Large intestine (tissue), 3 donors: ENCODE measurements around the gene OR8D1. TPM values are rescaled to one million over a fixed set of nuclear protein-coding genes. Genes with fewer than 3 reads are reported as not detected.
"Not testable (repeated sequence)": the region's sequence is repeated elsewhere in the genome, so short reads cannot be mapped to it uniquely, and the experiment has no call there.

Experiments used
- DNase-seq, 2 donors: peaks; one replicate each; pipeline versions ENCODE4 v3.0.0 to v3.0.0-alpha.2; 2013
- H3K27ac ChIP-seq: one replicate; pipeline ENCODE4 v1.5.1; 2013; ENCODE audit warnings: low read length
- H3K27me3 ChIP-seq: 2 replicates; pipeline ENCODE4 v1.6.1; 2013; ENCODE audit warnings: low read length; ENCODE audit not compliant: control insufficient read depth, insufficient read depth
- H3K36me3 ChIP-seq: 2 replicates; pipeline ENCODE4 v1.6.1; 2013; ENCODE audit warnings: low read length; ENCODE audit not compliant: control insufficient read depth, insufficient read depth
- H3K4me1 ChIP-seq: one replicate; pipeline ENCODE4 v1.6.1; 2013; ENCODE audit warnings: low read length; ENCODE audit not compliant: control insufficient read depth, insufficient read depth
- H3K4me3 ChIP-seq: one replicate; pipeline ENCODE4 v1.5.1; 2013; ENCODE audit warnings: low read length
- H3K9me3 ChIP-seq: one replicate; pipeline ENCODE4 v1.6.1; 2013; ENCODE audit warnings: mild to moderate bottlenecking, low read depth, low read length, moderate library complexity; ENCODE audit not compliant: control insufficient read depth
- WGBS: methylation state at CpG from one replicate; pipeline ENCODE4 v1.1.5; 2013; ENCODE audit warnings: low lambda C conversion rate; ENCODE audit not compliant: insufficient coverage; 5-methylcytosine and 5-hydroxymethylcytosine counted together
- polyA plus RNA-seq: library from polyadenylated mRNA; unstranded; fragments of 120-200 nt; gene quantifications from one replicate; pipeline ENCODE4 v1.2.1, GENCODE V29; 2013

The OR8D1 gene
- polyA plus RNA-seq, 1 donor, result under 0.01 TPM

DNA sequence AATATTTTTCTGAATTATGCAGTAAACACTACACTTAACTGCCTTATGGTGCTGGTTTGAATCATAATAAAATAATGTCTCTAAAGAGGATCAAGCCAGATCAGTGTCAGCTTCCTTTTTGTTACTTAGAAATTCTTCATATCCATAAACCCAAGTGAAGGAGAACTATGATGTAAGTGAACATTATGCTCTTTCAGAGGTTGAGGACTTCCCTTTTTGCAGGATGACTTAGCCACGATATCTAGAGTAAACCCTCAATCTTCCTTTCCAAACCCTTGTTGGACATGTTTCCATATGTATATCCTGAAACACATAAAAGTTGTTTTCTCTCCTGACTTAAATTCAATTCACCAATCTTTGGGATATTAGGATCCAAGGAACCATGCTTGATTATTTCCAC, 19.1 kb downstream of the OR8D1 start:
- H3K4me1 ChIP-seq, result no peaks in the 10 kb centered on the region
- no peaks in the 10 kb centered on the region for H3K9me3 ChIP-seq
- no peaks in the 10 kb centered on the region for H3K27me3 ChIP-seq
- H3K27ac ChIP-seq, result no peak overlapping the region
- WGBS, result 80% methylated on average over 1 of the region's 1 CpG
- H3K4me3 ChIP-seq, result no peak overlapping the region
- no peak for DNase-seq
- H3K36me3 ChIP-seq, result no peaks in the 10 kb centered on the region

DNA sequence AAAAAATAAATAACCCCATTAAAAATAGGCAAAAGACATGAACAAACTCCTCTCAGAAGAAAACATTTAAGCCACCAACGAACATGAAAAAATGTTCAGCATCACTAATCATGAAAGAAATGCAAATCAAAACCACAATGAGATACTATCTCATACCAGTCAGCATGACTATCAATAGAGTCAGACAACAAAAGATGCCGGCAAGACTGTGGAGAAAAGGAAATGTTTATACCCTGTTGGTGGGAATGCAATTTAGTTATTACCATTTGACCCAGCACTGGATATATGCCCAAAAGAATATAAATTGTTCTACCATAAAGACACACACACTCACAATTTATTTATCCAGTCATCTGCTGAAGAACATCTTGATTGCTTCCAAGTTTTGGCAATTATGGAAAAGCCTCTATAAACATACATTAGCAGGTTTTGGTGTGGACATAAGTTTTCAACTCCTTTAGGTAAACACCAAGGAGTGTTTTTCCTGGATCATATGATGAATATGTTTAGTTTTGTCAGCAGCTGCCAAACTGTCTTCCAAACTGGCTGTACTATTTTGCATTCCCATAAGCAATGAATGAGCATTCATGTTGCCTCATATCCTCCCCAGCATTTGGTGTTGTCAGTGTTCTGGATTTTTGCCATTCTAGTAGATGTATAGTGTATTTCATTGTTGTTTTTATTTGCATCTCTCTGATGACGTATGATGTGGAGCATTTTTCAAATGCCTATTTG, 28.0 kb downstream of the OR8D1 start:
- H3K4me1 ChIP-seq, result no peaks in the 10 kb centered on the region
- WGBS, result 67% methylated on average over 1 of the region's 3 CpGs
- H3K36me3 ChIP-seq, result no peaks in the 10 kb centered on the region
- no peak overlapping the region for H3K4me3 ChIP-seq
- H3K27me3 ChIP-seq, result no peaks in the 10 kb centered on the region
- no peaks in the 10 kb centered on the region for H3K9me3 ChIP-seq
- DNase-seq, result no peak
- no peak overlapping the region for H3K27ac ChIP-seq

DNA sequence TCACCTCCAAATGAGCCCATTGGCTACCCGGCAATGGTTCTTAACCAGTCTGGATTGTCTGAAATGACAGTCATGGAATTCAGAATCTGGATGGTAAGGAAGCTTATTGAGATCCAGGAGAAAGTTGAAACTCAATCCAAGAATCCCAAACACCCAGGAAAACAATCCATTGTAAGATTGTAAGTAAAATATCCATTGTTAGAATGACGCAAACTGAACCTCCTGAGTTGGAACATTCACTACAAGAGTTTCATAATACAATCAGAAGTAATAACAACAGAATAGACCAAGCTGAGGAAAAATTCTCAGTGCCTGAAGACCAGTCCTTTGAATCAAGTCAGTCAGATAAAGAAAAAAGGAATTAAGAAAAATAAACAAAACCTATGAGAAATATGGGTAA, 35.5 kb downstream of the OR8D1 start:
- DNase-seq, result no peak
- WGBS, result 0% methylated on average over 1 of the region's 2 CpGs
- H3K4me1 ChIP-seq, result peaks cover 2% of the 10 kb centered on the region
- no peaks in the 10 kb centered on the region for H3K9me3 ChIP-seq
- no peak overlapping the region for H3K4me3 ChIP-seq
- no peaks in the 10 kb centered on the region for H3K27me3 ChIP-seq
- H3K36me3 ChIP-seq, result no peaks in the 10 kb centered on the region
- H3K27ac ChIP-seq, result no peak overlapping the region

DNA sequence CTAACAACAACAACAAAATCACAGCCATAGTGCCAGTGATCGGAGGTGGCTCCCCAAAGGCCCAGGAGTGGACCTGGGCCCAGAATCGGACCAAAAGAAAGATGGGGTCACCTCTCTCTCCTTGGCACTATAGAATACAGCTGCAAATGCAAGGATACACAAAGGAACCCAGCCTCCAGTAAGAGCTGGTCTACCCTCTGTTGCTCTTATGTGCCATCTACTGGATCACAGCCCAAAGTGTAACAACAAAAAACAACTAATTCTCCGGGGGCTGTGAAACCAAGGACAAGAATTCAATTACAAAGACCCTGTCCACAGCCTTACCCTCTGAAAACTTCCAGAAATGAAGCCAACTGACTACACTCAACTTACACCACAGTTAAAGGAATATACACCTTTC, 35.9 kb downstream of the OR8D1 start:
- H3K4me1 ChIP-seq, result peaks cover 2% of the 10 kb centered on the region
- WGBS, result no CpG with 5 or more reads among the region's 3 CpGs
- H3K36me3 ChIP-seq, result no peaks in the 10 kb centered on the region
- H3K27me3 ChIP-seq, result no peaks in the 10 kb centered on the region
- DNase-seq, result no peak
- H3K4me3 ChIP-seq, result no peak overlapping the region
- no peaks in the 10 kb centered on the region for H3K9me3 ChIP-seq
- no peak overlapping the region for H3K27ac ChIP-seq

DNA sequence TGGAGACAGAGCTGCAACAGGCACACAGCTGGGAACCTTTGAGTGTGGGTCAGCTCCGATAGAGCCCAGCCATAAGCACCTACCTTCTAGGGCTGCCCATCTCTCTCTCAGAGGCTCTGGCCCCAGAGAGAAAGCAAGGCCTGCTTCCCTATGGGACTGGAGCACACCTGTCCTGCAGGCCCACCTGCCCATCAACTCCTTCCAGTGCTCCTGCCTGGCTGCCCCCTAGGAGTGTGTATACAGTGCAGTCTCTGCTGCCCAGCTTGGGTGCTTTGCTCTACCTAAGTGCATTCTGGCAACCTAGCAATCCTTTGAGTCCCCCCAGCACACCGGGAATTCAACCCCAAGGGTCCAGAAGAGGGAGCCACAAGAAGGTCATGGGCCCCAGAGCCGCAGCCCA, 36.5 kb downstream of the OR8D1 start:
- Histone ChIP-seq H3K9me3 (no peaks in the 10 kb centered on the region), H3K4me3 (no peak overlapping the region), H3K36me3 (no peaks in the 10 kb centered on the region), H3K27me3 (no peaks in the 10 kb centered on the region), H3K27ac (no peak overlapping the region), H3K4me1 (peaks cover 2% of the 10 kb centered on the region)
- no peak for DNase-seq
- WGBS, result no CpG with 5 or more reads among the region's 3 CpGs

DNA sequence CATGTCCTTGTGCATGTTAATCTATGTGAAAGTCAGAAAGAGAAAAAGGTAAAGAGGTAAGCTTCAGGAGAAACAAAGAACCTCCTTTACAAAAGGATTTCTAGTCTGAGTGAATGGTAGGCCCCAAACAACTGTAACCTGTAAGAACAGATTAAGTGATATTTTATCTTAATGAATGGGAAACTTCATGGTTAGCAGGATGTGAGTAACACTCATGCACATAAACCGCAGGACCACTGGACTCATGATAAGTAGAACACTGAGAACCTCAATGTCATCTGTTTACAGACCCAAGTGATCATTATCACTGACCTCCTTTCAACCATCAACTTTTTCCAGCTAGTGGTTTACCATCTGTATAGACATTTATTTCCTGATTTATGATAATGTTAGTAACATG, 37.7 kb downstream of the OR8D1 start:
- Histone ChIP-seq H3K36me3 (no peaks in the 10 kb centered on the region), H3K9me3 (no peaks in the 10 kb centered on the region), H3K4me1 (peaks cover 2% of the 10 kb centered on the region), H3K4me3 (no peak overlapping the region), H3K27ac (no peak overlapping the region), H3K27me3 (no peaks in the 10 kb centered on the region)
- WGBS, result 60% methylated on average over 1 of the region's 1 CpG
- DNase-seq, result peak in 1 of 2 donors; percentile 9

DNA sequence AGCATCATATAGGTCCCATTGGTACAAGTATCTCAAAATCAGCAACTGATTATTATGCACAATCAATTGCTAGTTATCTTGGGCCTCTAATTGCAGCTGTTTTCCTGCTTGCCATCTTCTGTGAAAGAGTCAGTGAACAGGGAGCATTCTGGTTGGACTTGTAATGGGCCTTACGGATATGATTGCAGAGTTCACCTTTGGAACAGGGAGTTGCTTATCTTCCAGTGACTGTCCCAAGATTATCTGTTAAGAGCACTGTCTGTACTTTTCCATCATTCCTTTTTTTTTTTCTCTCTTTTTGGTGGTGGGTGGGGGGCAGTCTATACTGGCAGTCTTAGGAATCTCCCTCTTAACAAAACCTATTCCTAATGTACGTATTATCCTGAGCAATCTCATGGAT, 39.7 kb downstream of the OR8D1 start:
- H3K27ac ChIP-seq, result peak overlapping the region; percentile 49
- DNase-seq, result peak; percentile 37 to 39

DNA sequence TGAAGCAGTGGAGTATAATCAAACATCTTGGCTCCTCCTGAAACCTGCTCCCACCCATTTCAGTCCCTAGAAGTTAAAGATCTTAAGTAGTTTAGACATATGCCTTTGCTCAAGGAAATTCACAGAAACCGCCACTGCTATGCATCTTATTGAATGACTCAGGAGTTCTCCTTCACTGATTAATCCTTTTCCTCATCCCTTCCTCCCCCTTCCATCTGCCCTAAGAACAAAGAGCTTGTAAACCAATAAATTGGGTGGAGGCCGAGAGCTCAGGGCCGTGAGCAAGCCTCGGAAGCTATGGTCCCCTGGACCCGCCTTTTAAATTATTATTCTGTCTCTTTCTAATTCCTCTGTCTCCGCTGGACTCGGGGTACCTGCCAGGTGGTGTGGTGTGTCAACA, 42.9 kb downstream of the OR8D1 start:
- DNase-seq, H3K9me3 ChIP-seq, H3K4me1 ChIP-seq, H3K36me3 ChIP-seq, H3K27me3 ChIP-seq, H3K27ac ChIP-seq, H3K4me3 ChIP-seq: not testable (repeated sequence)
- 37% methylated on average over 2 of the region's 7 CpGs for WGBS

More for the DNA sequence above, 39.7 kb downstream of the OR8D1 start:
- no CpG with 5 or more reads among the region's 2 CpGs for WGBS
- Histone ChIP-seq H3K4me1 (peaks cover 5% of the 10 kb centered on the region), H3K36me3 (no peaks in the 10 kb centered on the region), H3K4me3 (no peak overlapping the region), H3K27me3 (no peaks in the 10 kb centered on the region), H3K9me3 (no peaks in the 10 kb centered on the region)

DNA sequence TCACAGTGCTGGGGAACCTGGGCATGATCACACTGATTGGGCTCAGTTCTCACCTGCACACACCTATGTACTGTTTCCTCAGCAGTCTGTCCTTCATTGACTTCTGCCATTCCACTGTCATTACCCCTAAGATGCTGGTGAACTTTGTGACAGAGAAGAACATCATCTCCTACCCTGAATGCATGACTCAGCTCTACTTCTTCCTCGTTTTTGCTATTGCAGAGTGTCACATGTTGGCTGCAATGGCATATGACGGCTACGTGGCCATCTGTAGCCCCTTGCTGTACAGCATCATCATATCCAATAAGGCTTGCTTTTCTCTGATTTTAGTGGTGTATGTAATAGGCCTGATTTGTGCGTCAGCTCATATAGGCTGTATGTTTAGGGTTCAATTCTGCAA, 48.7 kb downstream of the OR8D1 start:
- H3K4me3 ChIP-seq, H3K36me3 ChIP-seq, H3K4me1 ChIP-seq, H3K27me3 ChIP-seq, H3K27ac ChIP-seq, H3K9me3 ChIP-seq, DNase-seq: not testable (repeated sequence)
- 100% methylated on average over 1 of the region's 4 CpGs for WGBS

DNA sequence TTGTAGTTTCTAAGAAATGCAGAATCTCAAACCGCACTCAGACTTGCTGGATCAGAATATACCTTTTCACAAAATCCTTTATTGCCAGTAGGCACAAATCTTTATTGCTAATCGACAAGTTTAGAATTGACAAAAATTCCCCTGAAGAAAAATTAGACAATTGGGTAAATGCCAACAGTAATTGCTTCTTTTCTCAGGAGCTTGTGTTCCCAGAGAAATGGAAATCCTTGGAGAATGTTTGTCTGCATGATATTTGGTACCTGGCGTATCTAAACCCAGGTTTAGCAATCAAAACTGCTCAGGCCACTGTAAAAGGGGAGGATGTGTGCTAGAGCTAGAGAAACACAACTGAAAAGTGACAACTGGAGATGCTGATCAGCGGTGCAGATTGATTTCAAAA, 57.7 kb downstream of the OR8D1 start, which contains the start of gene OR8G5:
TSS of gene OR8G5 (plus strand) at position 301 of the 400 bp plus-strand sequence. CDS start 8,556 bp downstream, outside the sequence.
- Histone ChIP-seq H3K36me3 (no peaks in the 10 kb centered on the region), H3K27me3 (no peaks in the 10 kb centered on the region), H3K4me3 (no peak within 1 kb of the TSS), H3K27ac (no peak within 1 kb of the TSS), H3K9me3 (no peaks in the 10 kb centered on the region), H3K4me1 (no peaks in the 10 kb centered on the region)
- DNase-seq, result no peak
- no CpG with 5 or more reads among the region's 4 CpGs for WGBS
